ENCODE measurements around the gene CACNA1C. TPM values are rescaled to one million over a fixed set of nuclear protein-coding genes. Genes with fewer than 3 reads are reported as not detected.

The CACNA1C gene
- total RNA-seq, 1 donor from 2014 or later: 7.3 TPM

DNA sequence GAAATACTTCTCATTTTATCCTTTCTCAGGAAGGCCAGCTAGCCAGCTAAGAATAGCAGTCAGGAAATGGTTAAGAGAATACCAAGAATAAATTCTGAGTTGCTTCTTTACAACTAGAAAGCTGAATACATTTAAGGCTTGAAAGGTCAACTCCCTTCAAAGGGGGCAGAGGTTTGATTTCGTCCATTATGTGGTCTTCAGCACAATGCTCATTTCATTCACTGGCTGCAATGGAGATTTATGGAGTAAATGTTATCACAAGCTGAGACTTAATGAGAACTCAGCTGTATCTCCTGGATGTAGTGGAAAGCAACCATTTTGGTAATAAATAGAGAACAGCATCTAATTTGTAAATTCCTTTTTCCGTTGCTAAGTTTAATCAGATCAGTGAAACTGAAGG lies 477.0 kb downstream of the CACNA1C start:
- Histone ChIP-seq H3K9me3 (ENCODE audit: control insufficient read depth in 3 of 3, low read length in 3 of 3) (no peaks in the 10 kb centered on the region), H3K27ac (ENCODE audit: low read depth, low read length) (no peak overlapping the region), H3K27me3 (ENCODE audit: control insufficient read depth in 3 of 3, insufficient read depth in 3 of 3, low read length in 3 of 3) (peaks cover 0 to 11% (median 3%) of the 10 kb centered on the region in 3 donors), H3K4me1 (ENCODE audit: control insufficient read depth in 3 of 3, insufficient read depth in 3 of 3, low read length in 3 of 3) (no peaks in the 10 kb centered on the region), H3K36me3 (ENCODE audit: control insufficient read depth in 3 of 3, insufficient read depth in 3 of 3, low read length in 3 of 3) (no peaks in the 10 kb centered on the region), H3K4me3 (ENCODE audit: low read length in 3 of 3) (no peak overlapping the region), H3K9ac (ENCODE audit: low read depth in 1 of 3, low read length in 3 of 3) (no peak overlapping the region)

DNA sequence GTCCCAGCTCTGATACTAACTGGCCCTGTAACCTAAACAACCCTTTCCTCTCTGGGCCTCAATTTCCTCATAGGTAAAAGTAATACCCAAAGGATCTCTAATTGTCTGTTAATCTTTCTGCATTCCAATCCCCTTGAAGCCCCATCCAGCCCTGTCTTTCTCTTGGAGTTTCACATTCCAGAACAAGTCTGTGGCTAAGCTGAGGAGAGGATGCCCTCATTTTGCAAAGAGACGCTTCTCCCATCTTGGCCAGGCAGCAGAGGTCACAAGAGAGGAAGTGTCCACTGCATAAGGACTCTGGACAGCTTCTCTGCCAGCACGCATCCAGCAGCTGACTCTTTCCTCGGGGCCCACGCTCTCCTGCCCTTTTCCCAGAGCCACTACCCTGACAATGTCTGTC lies 478.6 kb downstream of the CACNA1C start:
- Histone ChIP-seq H3K4me3 (ENCODE audit: low read length in 3 of 3) (no peak overlapping the region), H3K36me3 (ENCODE audit: control insufficient read depth in 3 of 3, insufficient read depth in 3 of 3, low read length in 3 of 3) (no peaks in the 10 kb centered on the region), H3K27ac (ENCODE audit: low read depth, low read length) (no peak overlapping the region), H3K9me3 (ENCODE audit: control insufficient read depth in 3 of 3, low read length in 3 of 3) (no peaks in the 10 kb centered on the region), H3K9ac (ENCODE audit: low read depth in 1 of 3, low read length in 3 of 3) (no peak overlapping the region), H3K4me1 (ENCODE audit: control insufficient read depth in 3 of 3, insufficient read depth in 3 of 3, low read length in 3 of 3) (no peaks in the 10 kb centered on the region), H3K27me3 (ENCODE audit: control insufficient read depth in 3 of 3, insufficient read depth in 3 of 3, low read length in 3 of 3) (peaks cover 0 to 11% (median 3%) of the 10 kb centered on the region in 3 donors)

DNA sequence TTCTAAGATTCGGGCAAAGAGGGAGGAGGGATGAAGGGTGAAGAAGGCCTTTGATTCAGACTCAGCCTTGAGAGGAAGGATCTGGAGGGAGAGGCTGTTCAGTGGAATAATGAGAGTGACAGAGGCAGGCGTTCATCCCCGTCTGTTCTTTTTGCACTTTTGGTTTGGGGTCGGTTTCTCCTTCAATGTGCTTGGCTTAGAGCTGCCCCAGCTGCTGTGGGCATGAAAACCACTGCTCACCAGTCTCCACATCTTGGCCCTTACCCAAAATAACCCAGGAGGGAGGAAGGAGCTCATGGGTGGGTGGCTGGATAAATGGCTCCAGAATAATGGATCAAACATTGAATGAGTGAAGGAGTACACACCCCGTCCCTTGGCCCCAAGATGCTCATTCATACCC lies 480.2 kb downstream of the CACNA1C start:
- Histone ChIP-seq H3K9ac (ENCODE audit: low read depth in 1 of 3, low read length in 3 of 3) (no peak overlapping the region), H3K36me3 (ENCODE audit: control insufficient read depth in 3 of 3, insufficient read depth in 3 of 3, low read length in 3 of 3) (no peaks in the 10 kb centered on the region), H3K27me3 (ENCODE audit: control insufficient read depth in 3 of 3, insufficient read depth in 3 of 3, low read length in 3 of 3) (peaks cover 0 to 11% (median 3%) of the 10 kb centered on the region in 3 donors), H3K4me1 (ENCODE audit: control insufficient read depth in 3 of 3, insufficient read depth in 3 of 3, low read length in 3 of 3) (no peaks in the 10 kb centered on the region), H3K9me3 (ENCODE audit: control insufficient read depth in 3 of 3, low read length in 3 of 3) (no peaks in the 10 kb centered on the region), H3K4me3 (ENCODE audit: low read length in 3 of 3) (no peak overlapping the region), H3K27ac (ENCODE audit: low read depth, low read length) (no peak overlapping the region)

DNA sequence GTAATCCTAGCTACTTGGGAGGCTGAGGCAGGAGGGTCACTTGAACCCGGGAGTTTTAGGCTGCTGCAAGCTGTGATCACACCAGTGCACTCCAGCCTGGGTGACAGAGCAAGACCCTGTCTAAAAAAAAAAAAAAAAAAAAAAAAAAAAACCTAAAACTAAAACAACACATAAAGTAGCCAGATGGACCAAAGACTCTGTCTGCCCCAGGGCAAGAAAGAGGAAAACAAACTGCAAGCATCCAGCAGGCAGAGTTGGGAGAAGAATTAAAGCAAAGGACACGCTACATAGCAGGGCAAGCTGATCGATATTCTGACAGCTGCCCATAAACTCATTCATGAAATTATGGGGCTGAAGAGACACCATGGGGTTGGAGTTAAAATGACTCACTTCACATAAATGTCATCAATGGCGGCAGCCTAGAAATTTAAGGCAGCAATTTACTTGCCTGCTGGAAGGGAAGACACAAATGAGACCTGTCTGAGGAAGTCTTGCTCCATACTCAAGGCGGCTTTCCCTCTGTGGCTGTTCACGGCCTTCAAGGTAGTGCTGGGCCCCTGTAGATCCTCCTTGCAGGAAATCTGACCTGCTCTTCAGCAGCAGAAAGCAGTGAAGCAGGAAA lies 482.9 kb downstream of the CACNA1C start:
- Histone ChIP-seq H3K9me3 (ENCODE audit: control insufficient read depth in 3 of 3, low read length in 3 of 3) (no peaks in the 10 kb centered on the region), H3K27ac (ENCODE audit: low read depth, low read length) (no peak overlapping the region), H3K9ac (ENCODE audit: low read depth in 1 of 3, low read length in 3 of 3) (no peak overlapping the region), H3K27me3 (ENCODE audit: control insufficient read depth in 3 of 3, insufficient read depth in 3 of 3, low read length in 3 of 3) (peaks cover 0 to 11% (median 3%) of the 10 kb centered on the region in 3 donors), H3K36me3 (ENCODE audit: control insufficient read depth in 3 of 3, insufficient read depth in 3 of 3, low read length in 3 of 3) (no peaks in the 10 kb centered on the region), H3K4me1 (ENCODE audit: control insufficient read depth in 3 of 3, insufficient read depth in 3 of 3, low read length in 3 of 3) (no peaks in the 10 kb centered on the region), H3K4me3 (ENCODE audit: low read length in 3 of 3) (no peak overlapping the region)

DNA sequence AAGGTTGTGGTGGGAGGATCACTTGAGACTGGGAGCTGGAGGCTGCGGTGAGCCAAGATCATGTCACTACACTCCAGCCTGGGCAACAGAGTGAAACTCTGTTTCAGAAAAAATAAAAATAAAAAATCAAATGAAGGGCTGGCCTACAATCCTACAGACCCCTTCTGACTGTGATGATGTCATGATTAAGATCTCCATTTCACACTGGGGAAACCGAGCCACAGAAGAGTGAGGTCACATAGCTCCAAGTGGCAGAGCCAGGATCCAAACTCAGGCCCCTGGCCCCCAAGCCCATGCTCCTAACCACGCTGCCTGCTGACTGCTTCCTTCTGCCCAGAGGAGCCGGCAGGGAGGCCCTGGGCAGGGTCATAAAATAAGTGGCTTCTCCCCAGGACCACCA lies 483.9 kb downstream of the CACNA1C start:
- Histone ChIP-seq H3K27ac (ENCODE audit: low read depth, low read length) (no peak overlapping the region), H3K36me3 (ENCODE audit: control insufficient read depth in 3 of 3, insufficient read depth in 3 of 3, low read length in 3 of 3) (no peaks in the 10 kb centered on the region), H3K9me3 (ENCODE audit: control insufficient read depth in 3 of 3, low read length in 3 of 3) (no peaks in the 10 kb centered on the region), H3K4me3 (ENCODE audit: low read length in 3 of 3) (no peak overlapping the region), H3K4me1 (ENCODE audit: control insufficient read depth in 3 of 3, insufficient read depth in 3 of 3, low read length in 3 of 3) (no peaks in the 10 kb centered on the region), H3K9ac (ENCODE audit: low read depth in 1 of 3, low read length in 3 of 3) (no peak overlapping the region), H3K27me3 (ENCODE audit: control insufficient read depth in 3 of 3, insufficient read depth in 3 of 3, low read length in 3 of 3) (peaks cover 4 to 22% (median 6%) of the 10 kb centered on the region in 3 donors)

DNA sequence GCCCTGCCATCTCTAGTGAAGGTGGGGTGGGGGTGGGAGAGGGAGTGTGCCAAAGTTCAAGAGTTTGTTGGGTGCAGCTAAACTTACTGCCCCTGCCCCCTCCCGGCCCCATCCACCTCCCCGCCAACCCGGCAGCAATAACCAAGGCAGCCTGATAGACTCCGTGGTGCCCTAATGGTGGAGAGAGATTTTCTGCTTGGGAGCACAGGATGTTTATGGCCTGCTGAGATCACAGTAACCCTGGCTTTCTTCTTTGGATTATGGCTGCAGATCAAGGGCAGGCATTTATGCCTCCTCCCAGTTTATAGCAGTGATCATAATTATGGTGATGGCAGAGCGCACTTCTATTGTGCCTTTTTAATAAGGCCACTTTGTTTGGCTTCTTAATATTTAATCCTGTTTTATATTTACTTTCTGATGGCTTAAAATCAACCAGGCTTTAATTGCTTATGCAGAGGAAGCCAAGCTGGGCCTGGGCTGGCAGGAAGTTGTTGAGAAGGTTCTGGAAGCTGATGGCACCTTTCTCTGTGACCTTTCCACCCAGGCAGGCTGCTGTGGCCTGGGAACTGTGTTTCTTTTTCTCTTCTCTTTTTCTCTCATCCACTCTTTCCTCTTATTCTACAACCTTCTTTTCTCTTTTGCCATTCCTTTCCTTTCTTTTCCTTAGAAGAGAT lies 485.2 kb downstream of the CACNA1C start:
- Histone ChIP-seq H3K4me1 (ENCODE audit: control insufficient read depth in 3 of 3, insufficient read depth in 3 of 3, low read length in 3 of 3) (no peaks in the 10 kb centered on the region), H3K4me3 (ENCODE audit: low read length in 3 of 3) (no peak overlapping the region), H3K9ac (ENCODE audit: low read depth in 1 of 3, low read length in 3 of 3) (no peak overlapping the region), H3K27ac (ENCODE audit: low read depth, low read length) (no peak overlapping the region), H3K9me3 (ENCODE audit: control insufficient read depth in 3 of 3, low read length in 3 of 3) (no peaks in the 10 kb centered on the region), H3K36me3 (ENCODE audit: control insufficient read depth in 3 of 3, insufficient read depth in 3 of 3, low read length in 3 of 3) (no peaks in the 10 kb centered on the region), H3K27me3 (ENCODE audit: control insufficient read depth in 3 of 3, insufficient read depth in 3 of 3, low read length in 3 of 3) (peaks cover 4 to 20% (median 4%) of the 10 kb centered on the region in 3 donors)

DNA sequence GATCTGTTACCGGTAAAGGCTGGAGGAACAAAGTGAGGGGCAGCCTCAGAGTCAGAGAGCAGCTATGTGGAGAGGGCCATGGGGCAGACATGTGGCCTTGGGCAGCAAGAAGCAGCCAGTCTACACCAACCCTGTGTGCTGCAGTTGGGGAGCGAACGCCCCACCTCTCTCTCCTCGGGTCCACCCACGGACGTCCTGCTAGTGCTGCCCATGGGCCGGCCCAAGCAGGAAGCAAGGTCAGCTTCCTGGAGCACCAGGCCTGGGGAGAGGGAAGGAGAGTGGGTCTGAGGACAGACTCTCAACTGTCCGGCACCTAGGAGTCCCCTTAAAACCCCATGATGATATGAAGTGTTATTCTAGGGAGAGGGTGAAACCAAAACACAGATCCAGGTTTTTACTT lies 487.2 kb downstream of the CACNA1C start:
- no peaks in the 10 kb centered on the region for H3K36me3 ChIP-seq (ENCODE audit: control insufficient read depth in 3 of 3, insufficient read depth in 3 of 3, low read length in 3 of 3)
- H3K4me3 ChIP-seq (ENCODE audit: low read length in 3 of 3): no peak overlapping the region
- H3K4me1 ChIP-seq (ENCODE audit: control insufficient read depth in 3 of 3, insufficient read depth in 3 of 3, low read length in 3 of 3): no peaks in the 10 kb centered on the region
- H3K27me3 ChIP-seq (ENCODE audit: control insufficient read depth in 3 of 3, insufficient read depth in 3 of 3, low read length in 3 of 3): peaks cover 4 to 17% (median 4%) of the 10 kb centered on the region in 3 donors
- no peaks in the 10 kb centered on the region for H3K9me3 ChIP-seq (ENCODE audit: control insufficient read depth in 3 of 3, low read length in 3 of 3)
- H3K9ac ChIP-seq (ENCODE audit: low read depth in 1 of 3, low read length in 3 of 3): no peak overlapping the region
- H3K27ac ChIP-seq (ENCODE audit: low read depth, low read length): peak overlapping the region; percentile 25

DNA sequence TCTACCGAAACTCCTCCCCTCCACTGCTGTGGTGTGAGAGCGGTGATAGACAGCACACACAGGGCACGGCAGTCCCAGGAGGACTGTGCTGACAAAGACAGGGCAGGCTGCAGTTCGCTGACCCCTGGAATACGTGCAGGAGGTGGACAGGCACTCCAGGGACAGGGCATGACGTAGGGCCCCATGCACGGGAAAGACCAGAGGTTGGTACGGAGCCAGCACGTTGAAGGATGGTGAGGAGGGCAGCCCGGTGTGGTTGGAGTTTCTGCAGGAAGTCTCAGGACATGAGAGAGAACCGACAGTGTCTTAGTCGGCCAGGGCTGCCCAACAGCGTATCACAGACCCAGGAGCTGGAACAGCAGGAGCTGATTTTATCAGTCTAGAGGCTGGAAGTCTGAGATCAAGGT lies 487.8 kb downstream of the CACNA1C start:
- H3K4me1 ChIP-seq (ENCODE audit: control insufficient read depth in 3 of 3, insufficient read depth in 3 of 3, low read length in 3 of 3): no peaks in the 10 kb centered on the region
- H3K9ac ChIP-seq (ENCODE audit: low read depth in 1 of 3, low read length in 3 of 3): no peak overlapping the region
- H3K27me3 ChIP-seq (ENCODE audit: control insufficient read depth in 3 of 3, insufficient read depth in 3 of 3, low read length in 3 of 3): peaks cover 4 to 17% (median 4%) of the 10 kb centered on the region in 3 donors
- peak overlapping the region; percentile 25 for H3K27ac ChIP-seq (ENCODE audit: low read depth, low read length)
- no peaks in the 10 kb centered on the region for H3K9me3 ChIP-seq (ENCODE audit: control insufficient read depth in 3 of 3, low read length in 3 of 3)
- no peak overlapping the region for H3K4me3 ChIP-seq (ENCODE audit: low read length in 3 of 3)
- no peaks in the 10 kb centered on the region for H3K36me3 ChIP-seq (ENCODE audit: control insufficient read depth in 3 of 3, insufficient read depth in 3 of 3, low read length in 3 of 3)

DNA sequence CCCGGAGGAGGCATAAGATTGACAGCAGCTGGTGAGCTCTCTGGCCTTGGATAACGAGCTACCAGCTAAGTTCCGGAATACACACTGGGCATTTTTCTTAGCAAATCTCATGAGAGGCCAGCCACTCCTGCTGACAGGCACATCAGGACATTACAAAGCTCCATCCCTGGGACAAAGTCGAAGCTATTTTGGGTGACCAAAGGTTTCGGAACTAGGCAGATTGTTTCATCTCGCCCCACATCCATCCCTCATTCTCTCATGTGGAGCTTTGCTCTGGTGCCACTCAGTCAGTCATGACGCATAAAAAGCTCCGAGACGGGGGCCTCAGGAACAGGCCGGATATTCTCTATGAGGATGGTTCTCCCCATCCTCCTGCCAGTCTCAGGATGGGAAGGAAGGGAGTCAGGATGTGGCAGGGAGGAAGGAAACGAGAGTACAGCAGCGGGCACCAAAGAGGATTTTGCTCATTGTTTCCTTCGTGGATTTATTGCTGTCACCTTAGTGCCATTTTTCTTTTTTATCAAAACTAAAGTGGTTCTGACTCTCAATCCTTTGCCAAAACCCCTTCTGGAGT lies 488.9 kb downstream of the CACNA1C start:
- H3K9ac ChIP-seq (ENCODE audit: low read depth in 1 of 3, low read length in 3 of 3): no peak overlapping the region
- no peak overlapping the region for H3K4me3 ChIP-seq (ENCODE audit: low read length in 3 of 3)
- H3K9me3 ChIP-seq (ENCODE audit: control insufficient read depth in 3 of 3, low read length in 3 of 3): no peaks in the 10 kb centered on the region
- H3K4me1 ChIP-seq (ENCODE audit: control insufficient read depth in 3 of 3, insufficient read depth in 3 of 3, low read length in 3 of 3): no peaks in the 10 kb centered on the region
- peaks cover 4 to 18% (median 4%) of the 10 kb centered on the region in 3 donors for H3K27me3 ChIP-seq (ENCODE audit: control insufficient read depth in 3 of 3, insufficient read depth in 3 of 3, low read length in 3 of 3)
- H3K27ac ChIP-seq (ENCODE audit: low read depth, low read length): no peak overlapping the region
- H3K36me3 ChIP-seq (ENCODE audit: control insufficient read depth in 3 of 3, insufficient read depth in 3 of 3, low read length in 3 of 3): no peaks in the 10 kb centered on the region

DNA sequence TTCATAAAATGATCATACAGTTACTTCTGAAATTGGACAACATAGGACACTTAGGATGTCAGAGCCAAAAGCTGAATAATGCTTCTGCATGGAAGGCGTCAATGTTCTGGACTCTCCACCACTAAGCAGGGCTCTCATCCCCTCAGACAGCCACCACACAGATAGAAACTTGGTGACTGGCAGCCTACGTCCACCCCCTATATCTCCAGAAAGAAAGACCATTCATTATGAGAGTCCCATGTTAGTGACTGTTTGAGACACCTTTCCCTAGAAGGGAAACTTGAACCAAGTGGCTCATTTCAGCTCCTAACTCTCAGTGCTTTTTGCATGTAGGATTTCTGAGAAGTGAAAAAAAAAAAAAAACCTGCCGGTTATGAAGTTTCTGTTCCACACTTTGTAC lies 491.0 kb downstream of the CACNA1C start:
- Histone ChIP-seq H3K27me3 (ENCODE audit: control insufficient read depth in 3 of 3, insufficient read depth in 3 of 3, low read length in 3 of 3) (peaks cover 4 to 21% (median 4%) of the 10 kb centered on the region in 3 donors), H3K9me3 (ENCODE audit: control insufficient read depth in 3 of 3, low read length in 3 of 3) (no peaks in the 10 kb centered on the region), H3K4me1 (ENCODE audit: control insufficient read depth in 3 of 3, insufficient read depth in 3 of 3, low read length in 3 of 3) (no peaks in the 10 kb centered on the region), H3K4me3 (ENCODE audit: low read length in 3 of 3) (no peak overlapping the region), H3K9ac (ENCODE audit: low read depth in 1 of 3, low read length in 3 of 3) (no peak overlapping the region), H3K27ac (ENCODE audit: low read depth, low read length) (no peak overlapping the region), H3K36me3 (ENCODE audit: control insufficient read depth in 3 of 3, insufficient read depth in 3 of 3, low read length in 3 of 3) (no peaks in the 10 kb centered on the region)

All from skeletal muscle tissue (tissue), 4 donors.